WTC11 (cell line): Measurements from ENCODE around the gene MIAT.

Experiments
- CTCF ChIP-seq: fragments of 200-600 bp; IDR thresholded peaks from 2 replicates; pipeline ENCODE4 v1.8.0; 2022; ENCODE audit warnings: antibody characterized with exemption
- FOXP4 ChIP-seq: sonication (generic); formaldehyde crosslinking; IDR thresholded peaks from 2 replicates; pipeline ENCODE4 v1.8.0; 2022; ENCODE audit warnings: mild to moderate bottlenecking, missing genetic modification reagents
- MAX ChIP-seq: sonication (generic); formaldehyde crosslinking; IDR thresholded peaks from 2 replicates; pipeline ENCODE4 v1.8.0; 2022; ENCODE audit warnings: mild to moderate bottlenecking, missing genetic modification reagents
- NFYB ChIP-seq: sonication (generic); formaldehyde crosslinking; conservative IDR thresholded peaks from 2 replicates; pipeline ENCODE4 v1.8.0; 2022; ENCODE audit warnings: low read depth, missing genetic modification reagents
- PRDM15 ChIP-seq: sonication (generic); formaldehyde crosslinking; IDR thresholded peaks from 2 replicates; pipeline ENCODE4 v1.8.0; 2022; ENCODE audit warnings: missing genetic modification reagents
- SP1 ChIP-seq: sonication (generic); formaldehyde crosslinking; conservative IDR thresholded peaks from 2 replicates; pipeline ENCODE4 v1.8.1; 2022; ENCODE audit warnings: missing genetic modification reagents
- STAT6 ChIP-seq: sonication (generic); formaldehyde crosslinking; conservative IDR thresholded peaks from 2 replicates; pipeline ENCODE4 v1.8.1; 2023; ENCODE audit warnings: mild to moderate bottlenecking, low read depth, missing genetic modification reagents, moderate library complexity

- no peak for TF ChIP-seq SP1
- TF ChIP-seq CTCF = no peak
- no peak for TF ChIP-seq PRDM15 (CRISPR knock-in tag)
- TF ChIP-seq FOXP4 (CRISPR knock-in tag) = no peak
- no peak for TF ChIP-seq NFYB
- TF ChIP-seq STAT6 (CRISPR knock-in tag) = no peak
- TF ChIP-seq MAX (CRISPR knock-in tag) = no peak
Observed at GRCh38 chr22:26685601-26686000, 28.2 kb downstream of the MIAT start.
